MV-4-11 (cell line): Measurements from ENCODE around the gene NRP1.
"Not testable (repeated sequence)": the region's sequence is repeated elsewhere in the genome, so short reads cannot be mapped to it uniquely, and the experiment has no call there.

Experiments used
- DNase-seq: peaks from one replicate; lab custom pipeline; 2025; lab: John Stamatoyannopoulos, UW

NRP1 gene

GRCh38 chr10:33150146-33150545, 184.3 kb downstream of the NRP1 start:
- no peak for DNase-seq

GRCh38 chr10:33147013-33147310, 187.5 kb downstream of the NRP1 start:
- no peak for DNase-seq

- DNase-seq, result no peak
These were observed 188.1 kb downstream of the NRP1 start for GRCh38 chr10:33146189-33147012.

GRCh38 chr10:33145451-33146188, 188.8 kb downstream of the NRP1 start:
- DNase-seq, result peak; percentile 86

- DNase-seq, result peak; percentile 60
These were observed 191.2 kb downstream of the NRP1 start for GRCh38 chr10:33143160-33143728.

GRCh38 chr10:33142295-33142694, 192.2 kb downstream of the NRP1 start:
- peak; percentile 15 for DNase-seq

- DNase-seq, result no peak
These were observed 193.2 kb downstream of the NRP1 start for GRCh38 chr10:33141251-33141650.

- DNase-seq, result no peak
These were observed 195.3 kb downstream of the NRP1 start for GRCh38 chr10:33139181-33139646.

GRCh38 chr10:33138686-33139085, 195.8 kb downstream of the NRP1 start:
- DNase-seq, result not testable (repeated sequence)

- DNase-seq, result no peak
These were observed 197.0 kb downstream of the NRP1 start for GRCh38 chr10:33137356-33138005.

- no peak for DNase-seq
These were observed 197.7 kb downstream of the NRP1 start for GRCh38 chr10:33136781-33137180.

GRCh38 chr10:33136271-33136670, 198.2 kb downstream of the NRP1 start:
- DNase-seq, result no peak

GRCh38 chr10:33134011-33134751, 200.3 kb downstream of the NRP1 start:
- peak; percentile 22 for DNase-seq

- no peak for DNase-seq
These were observed 200.9 kb downstream of the NRP1 start for GRCh38 chr10:33133557-33133956.

GRCh38 chr10:33132626-33133025, 201.8 kb downstream of the NRP1 start:
- DNase-seq, result peak; percentile 27

GRCh38 chr10:33129996-33130386, 204.5 kb downstream of the NRP1 start:
- DNase-seq, result no peak

GRCh38 chr10:33129141-33129995, 205.1 kb downstream of the NRP1 start:
- DNase-seq, result peak; percentile 26

- DNase-seq, result no peak
These were observed 206.8 kb downstream of the NRP1 start for GRCh38 chr10:33127622-33128021.
